H9 (cell line): Measurements from ENCODE around the gene RNF224. TPM values are rescaled to one million over a fixed set of nuclear protein-coding genes. Genes with fewer than 3 reads are reported as not detected.

ENCODE experiments used
- DNase-seq: peaks from one replicate; pipeline ENCODE4 v3.0.0-alpha.2; 2017
- H2AFZ ChIP-seq: one replicate; pipeline ENCODE4 v1.6.1; 2013; ENCODE audit warnings: mild to moderate bottlenecking, low read length, control low read depth, moderate library complexity
- H2AK5ac ChIP-seq: 2 replicates; pipeline ENCODE4 v1.6.1; 2013; ENCODE audit warnings: low read length, control low read depth, mixed read lengths; ENCODE audit not compliant: insufficient read length
- H2BK120ac ChIP-seq: one replicate; pipeline ENCODE4 v1.6.1; 2013; ENCODE audit warnings: low read depth, mild to moderate bottlenecking, low read length, control low read depth, inconsistent platforms; ENCODE audit not compliant: poor library complexity, severe bottlenecking
- H2BK12ac ChIP-seq: 2 replicates; pipeline ENCODE4 v1.6.1; 2013; ENCODE audit warnings: low read length, control low read depth, mixed read lengths, low read depth; ENCODE audit not compliant: insufficient read length
- H2BK15ac ChIP-seq: 2 replicates; pipeline ENCODE4 v1.6.1; 2013; ENCODE audit warnings: low read depth, low read length, control low read depth
- H2BK20ac ChIP-seq: one replicate; pipeline ENCODE4 v1.6.1; 2013; ENCODE audit warnings: low read depth, mild to moderate bottlenecking, low read length, control low read depth, inconsistent platforms; ENCODE audit not compliant: poor library complexity, severe bottlenecking
- H2BK5ac ChIP-seq: 2 replicates; pipeline ENCODE4 v1.6.1; 2013; ENCODE audit warnings: low read length, control low read depth, mixed read lengths; ENCODE audit not compliant: insufficient read length
- H3K14ac ChIP-seq: 2 replicates; pipeline ENCODE4 v1.6.1; 2013; ENCODE audit warnings: low read length, control low read depth; ENCODE audit not compliant: insufficient read depth
- H3K18ac ChIP-seq: 2 replicates; pipeline ENCODE4 v1.6.1; 2013; ENCODE audit warnings: low read depth, mild to moderate bottlenecking, mixed read lengths, low read length, control low read depth; ENCODE audit not compliant: insufficient read length
- H3K23ac ChIP-seq: 2 replicates; pipeline ENCODE4 v1.6.1; 2013; ENCODE audit warnings: low read length, control low read depth, mixed read lengths, low read depth; ENCODE audit not compliant: insufficient read length
- H3K23me2 ChIP-seq: 2 replicates; pipeline ENCODE4 v1.6.1; 2013; ENCODE audit warnings: low read depth, mild to moderate bottlenecking, mixed read lengths, low read length, control low read depth; ENCODE audit not compliant: insufficient read length, poor library complexity, severe bottlenecking
- H3K27ac ChIP-seq: 2 replicates; pipeline ENCODE4 v1.5.1; 2013; ENCODE audit warnings: low read length, control low read depth, mixed read lengths, low read depth; ENCODE audit not compliant: insufficient read length
- H3K27me3 ChIP-seq: 2 replicates; pipeline ENCODE4 v1.6.1; 2013; ENCODE audit warnings: low read length, control low read depth, inconsistent platforms; ENCODE audit not compliant: insufficient read depth
- H3K4ac ChIP-seq: 2 replicates; pipeline ENCODE4 v1.6.1; 2013; ENCODE audit warnings: low read depth, mild to moderate bottlenecking, control low read depth, inconsistent platforms, low read length, moderate library complexity
- H3K4me1 ChIP-seq: 2 replicates; pipeline ENCODE4 v1.6.1; 2013; ENCODE audit warnings: low read length, control low read depth, inconsistent platforms; ENCODE audit not compliant: insufficient read depth
- H3K4me2 ChIP-seq: 2 replicates; pipeline ENCODE4 v1.6.1; 2013; ENCODE audit warnings: low read length, control low read depth, mixed read lengths; ENCODE audit not compliant: insufficient read length, insufficient read depth
- H3K56ac ChIP-seq: 2 replicates; pipeline ENCODE4 v1.6.1; 2013; ENCODE audit warnings: low read depth, mild to moderate bottlenecking, mixed read lengths, low read length, control low read depth; ENCODE audit not compliant: insufficient read length
- H3K79me1 ChIP-seq: 2 replicates; pipeline ENCODE4 v1.6.1; 2013; ENCODE audit warnings: low read depth, mild to moderate bottlenecking, moderate library complexity, low read length, control low read depth, inconsistent platforms; ENCODE audit not compliant: insufficient read depth, poor library complexity, severe bottlenecking
- H3K79me2 ChIP-seq: 2 replicates; pipeline ENCODE4 v1.6.1; 2013; ENCODE audit warnings: low read length, control low read depth, inconsistent platforms; ENCODE audit not compliant: insufficient read depth
- H3K9ac ChIP-seq: 2 replicates; pipeline ENCODE4 v1.6.1; 2013; ENCODE audit warnings: low read length, control low read depth, mixed read lengths; ENCODE audit not compliant: insufficient read length; ENCODE audit errors: extremely low read depth
- H3K9me3 ChIP-seq: one replicate; pipeline ENCODE4 v1.6.1; 2013; ENCODE audit warnings: low read depth, low read length, inconsistent platforms; ENCODE audit not compliant: control insufficient read depth
- H3T11ph ChIP-seq: one replicate; pipeline ENCODE4 v1.6.1; 2013; ENCODE audit warnings: mild to moderate bottlenecking, low read length, control low read depth, inconsistent platforms
- H4K20me1 ChIP-seq: one replicate; pipeline ENCODE4 v1.6.1; 2013; ENCODE audit not compliant: control insufficient read depth, insufficient read length, insufficient read depth
- H4K5ac ChIP-seq: 2 replicates; pipeline ENCODE4 v1.6.1; 2013; ENCODE audit warnings: low read depth, mild to moderate bottlenecking, mixed read lengths, low read length, control low read depth; ENCODE audit not compliant: insufficient read length
- H4K8ac ChIP-seq: replicated peaks from 2 replicates; pipeline ENCODE4 v1.6.1; 2013; ENCODE audit warnings: low read length, control low read depth, mixed read lengths, low read depth; ENCODE audit not compliant: insufficient read length
- H4K91ac ChIP-seq: 2 replicates; pipeline ENCODE4 v1.6.1; 2013; ENCODE audit warnings: low read depth, mild to moderate bottlenecking, moderate library complexity, mixed read lengths, low read length, control low read depth; ENCODE audit not compliant: insufficient read length
- H3K27ac Mint-ChIP-seq, 3 experiments: 2 replicates in 2 of 3; 3 replicates in 1 of 3; pipeline ENCODE4 v1.8.0; 2020 to 2021; ENCODE audit warnings: mixed read lengths in 3 of 3, mild to moderate bottlenecking in 1 of 3, moderate library complexity in 1 of 3
- H3K27me3 Mint-ChIP-seq: 2 replicates; pipeline ENCODE4 v1.8.0; 2021; ENCODE audit warnings: low read depth, mild to moderate bottlenecking, moderate library complexity, mixed read lengths
- H3K36me3 Mint-ChIP-seq, 3 experiments: 2 replicates in 2 of 3; 3 replicates in 1 of 3; pipeline ENCODE4 v1.8.0; 2020 to 2021; ENCODE audit warnings: low read depth in 3 of 3, mixed read lengths in 3 of 3; ENCODE audit not compliant: insufficient read depth in 1 of 3
- H3K4me1 Mint-ChIP-seq, 2 experiments: 2 replicates each; pipeline ENCODE4 v1.8.0; 2020; ENCODE audit warnings: mixed read lengths in 2 of 2
- H3K4me3 Mint-ChIP-seq, 2 experiments: 2 replicates in 1 of 2; 3 replicates in 1 of 2; pipeline ENCODE4 v1.8.0; 2020 to 2021; ENCODE audit warnings: mild to moderate bottlenecking in 2 of 2, mixed read lengths in 2 of 2, moderate library complexity in 1 of 2
- H3K9me3 Mint-ChIP-seq, 2 experiments: 2 replicates in 1 of 2; 3 replicates in 1 of 2; pipeline ENCODE4 v1.8.0; 2020; ENCODE audit warnings: mild to moderate bottlenecking in 2 of 2, mixed read lengths in 2 of 2, moderate library complexity in 1 of 2
- WGBS: extraction: QIAGEN DNeasy Blood & Tissue Kit; methylation state at CpG from one replicate; pipeline ENCODE4 v1.1.7; 2013; ENCODE audit warnings: missing lambda C conversion rate, low lambda C conversion rate, mixed read lengths; ENCODE audit not compliant: insufficient read length; ENCODE audit errors: extremely low coverage; 5-methylcytosine and 5-hydroxymethylcytosine counted together
- total RNA-seq: library from RNA; stranded (reverse); gene quantifications from 2 replicates; pipeline ENCODE4 v1.2.1, GENCODE V29; 2021
- TF ChIP-seq, protein P1 (sequence below): fragments of 200-600 bp; sonication (generic); conservative IDR thresholded peaks from 3 replicates; pipeline ENCODE4 v1.8.0; 2021; ENCODE audit warnings: antibody characterized with exemption, mild to moderate bottlenecking

The RNF224 gene
- total RNA-seq, 1 experiment from 2014 or later: 0.15 TPM

DNA sequence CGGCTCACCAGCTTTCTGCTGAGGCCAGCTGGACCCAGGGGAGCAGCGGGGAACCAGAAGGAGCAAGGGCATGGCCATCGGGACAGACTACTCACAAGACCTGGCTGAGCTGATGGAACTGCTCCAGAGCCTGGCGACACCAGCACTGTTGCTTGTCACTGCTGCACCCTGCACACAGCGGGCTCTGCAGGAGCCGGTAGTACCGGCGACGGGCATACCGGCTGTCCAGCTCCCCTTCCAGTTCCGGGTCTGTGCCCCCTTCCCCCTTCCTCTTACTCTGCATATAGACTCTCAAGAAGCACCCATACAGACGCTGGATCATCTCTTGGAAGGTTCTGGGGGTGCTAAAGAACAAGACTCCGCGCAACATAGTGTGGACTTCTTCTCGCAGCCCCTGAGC, 39.9 kb upstream of the RNF224 start:
- Histone ChIP-seq H3K27me3 (no peaks in the 10 kb centered on the region), H3K23ac (no peak overlapping the region), H3K18ac (no peak overlapping the region), H3K79me2 (peaks cover 10% of the 10 kb centered on the region; the same call in 1 of the 2 replicates), H3K56ac (no peak overlapping the region), H3K14ac (no peak overlapping the region), H3T11ph (no peak overlapping the region), H3K23me2 (peaks cover 13% of the 10 kb centered on the region), H3K4ac (no peak overlapping the region), H2BK20ac (no peak overlapping the region), H2AFZ (no peak overlapping the region), H3K4me1 (peaks cover 5% of the 10 kb centered on the region; the same call in 1 of the 2 replicates), H2AK5ac (no peak overlapping the region), H4K20me1 (peaks cover 2% of the 10 kb centered on the region), H3K9me3 (no peaks in the 10 kb centered on the region), H2BK15ac (no peak overlapping the region), H2BK120ac (no peak overlapping the region), H2BK12ac (no peak overlapping the region), H4K91ac (no peak overlapping the region), H4K8ac (no peak overlapping the region), H3K4me2 (peak overlapping the region; percentile 82), H3K27ac (no peak overlapping the region), H4K5ac (no peak overlapping the region), H2BK5ac (no peak overlapping the region), H3K79me1 (peaks cover 6% of the 10 kb centered on the region), H3K9ac (no peak overlapping the region)
- DNase-seq: no peak
- H3K4me3 Mint-ChIP-seq: peak overlapping the region; percentile 90 to 97
- H3K4me1 Mint-ChIP-seq: peaks cover 17 to 22% of the 10 kb centered on the region in 2 experiments
- H3K27ac Mint-ChIP-seq: peak overlapping the region in 1 of 3 experiments; percentile 88; a peak in 2 of 7 replicates
- H3K9me3 Mint-ChIP-seq: no peaks in the 10 kb centered on the region
- no CpG with 5 or more reads among the region's 15 CpGs for WGBS
- peaks cover 7 to 59% (median 49%) of the 10 kb centered on the region in 3 experiments; a peak in 6 of 7 replicates for H3K36me3 Mint-ChIP-seq
- TF ChIP-seq, protein P1, sequence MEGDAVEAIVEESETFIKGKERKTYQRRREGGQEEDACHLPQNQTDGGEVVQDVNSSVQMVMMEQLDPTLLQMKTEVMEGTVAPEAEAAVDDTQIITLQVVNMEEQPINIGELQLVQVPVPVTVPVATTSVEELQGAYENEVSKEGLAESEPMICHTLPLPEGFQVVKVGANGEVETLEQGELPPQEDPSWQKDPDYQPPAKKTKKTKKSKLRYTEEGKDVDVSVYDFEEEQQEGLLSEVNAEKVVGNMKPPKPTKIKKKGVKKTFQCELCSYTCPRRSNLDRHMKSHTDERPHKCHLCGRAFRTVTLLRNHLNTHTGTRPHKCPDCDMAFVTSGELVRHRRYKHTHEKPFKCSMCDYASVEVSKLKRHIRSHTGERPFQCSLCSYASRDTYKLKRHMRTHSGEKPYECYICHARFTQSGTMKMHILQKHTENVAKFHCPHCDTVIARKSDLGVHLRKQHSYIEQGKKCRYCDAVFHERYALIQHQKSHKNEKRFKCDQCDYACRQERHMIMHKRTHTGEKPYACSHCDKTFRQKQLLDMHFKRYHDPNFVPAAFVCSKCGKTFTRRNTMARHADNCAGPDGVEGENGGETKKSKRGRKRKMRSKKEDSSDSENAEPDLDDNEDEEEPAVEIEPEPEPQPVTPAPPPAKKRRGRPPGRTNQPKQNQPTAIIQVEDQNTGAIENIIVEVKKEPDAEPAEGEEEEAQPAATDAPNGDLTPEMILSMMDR: no peak
- H3K27me3 Mint-ChIP-seq: no peaks in the 10 kb centered on the region
